GM19438 (cell line): ENCODE data around the gene ZNF775.

Source experiments
- ATAC-seq: cut with Tn5 transposase; IDR thresholded peaks from one replicate; pipeline ENCODE4 v1.9.1; 2021; ENCODE audit warnings: low read depth; ENCODE audit not compliant: unreplicated experiment

Gene ZNF775

GRCh38 chr7:150399421-150400007, 20.4 kb downstream of the ZNF775 start:
- ATAC-seq, result no peak

GRCh38 chr7:150400008-150400787, 21.1 kb downstream of the ZNF775 start:
- ATAC-seq, result no peak

- ATAC-seq, result no peak
Measured at GRCh38 chr7:150400788-150401423, 21.8 kb downstream of the ZNF775 start.

- no peak for ATAC-seq
Measured at GRCh38 chr7:150401424-150401790, 22.3 kb downstream of the ZNF775 start.

- ATAC-seq, result no peak
Measured at GRCh38 chr7:150401861-150402631, 22.9 kb downstream of the ZNF775 start.

GRCh38 chr7:150402671-150403321, 23.7 kb downstream of the ZNF775 start:
- no peak for ATAC-seq

- ATAC-seq, result no peak
Measured at GRCh38 chr7:150403376-150404171, 24.4 kb downstream of the ZNF775 start.

- no peak for ATAC-seq
Measured at GRCh38 chr7:150404172-150404804, 25.2 kb downstream of the ZNF775 start.

- ATAC-seq, result peak; percentile 52
Measured at GRCh38 chr7:150404805-150405583, 25.9 kb downstream of the ZNF775 start.

GRCh38 chr7:150405584-150406311, 26.6 kb downstream of the ZNF775 start:
- no peak for ATAC-seq

- ATAC-seq, result no peak
Measured at GRCh38 chr7:150406312-150406566, 27.1 kb downstream of the ZNF775 start.

GRCh38 chr7:150406567-150407421, 27.7 kb downstream of the ZNF775 start:
- ATAC-seq, result peak; percentile 72

- ATAC-seq, result no peak
Measured at GRCh38 chr7:150407588-150408392, 28.7 kb downstream of the ZNF775 start.

GRCh38 chr7:150408393-150409299, 29.5 kb downstream of the ZNF775 start:
- no peak for ATAC-seq

GRCh38 chr7:150409300-150410030, 30.3 kb downstream of the ZNF775 start:
- ATAC-seq, result no peak
